NCI-H226 (cell line): ENCODE data around the gene GALNT2.

Experiments used
- DNase-seq: peaks from one replicate; pipeline ENCODE4 v3.0.0-alpha.2; 2015

The GALNT2 gene

DNA sequence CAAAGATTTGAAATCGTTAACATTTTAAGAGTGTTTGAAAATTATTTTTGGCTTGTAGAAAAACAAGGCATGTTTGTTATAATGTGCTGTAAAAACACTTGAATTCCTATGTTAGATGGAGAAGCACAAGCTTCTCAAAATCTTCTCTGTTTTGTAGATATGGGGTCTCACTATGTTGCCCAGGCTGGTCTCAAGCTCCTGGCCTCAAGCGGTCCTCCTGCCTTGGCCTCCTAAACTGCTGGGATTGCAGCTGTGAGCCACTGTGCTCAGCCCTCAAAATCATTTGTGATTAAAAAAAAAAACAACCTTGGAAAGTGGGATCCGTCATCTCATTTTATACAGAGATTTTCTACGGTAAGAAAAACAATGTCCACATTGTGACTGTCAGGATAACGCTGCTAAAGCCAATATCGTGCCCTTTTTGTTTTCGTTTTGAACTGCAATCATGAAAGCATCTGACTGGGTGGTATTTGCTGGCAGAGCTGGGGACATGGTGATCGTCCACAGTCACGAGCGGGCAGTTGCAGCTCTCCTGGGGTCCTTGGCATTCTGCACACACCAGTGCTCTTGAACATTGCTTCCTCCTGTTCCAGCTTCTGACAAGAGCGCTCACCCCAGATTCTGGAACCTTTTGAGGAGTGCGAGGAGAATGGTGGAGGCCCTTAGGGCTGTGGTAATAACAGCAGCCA, 246.6 kb downstream of the GALNT2 start:
- DNase-seq: no peak

GRCh38 chr1:230314142-230314470, 247.1 kb downstream of the GALNT2 start:
- no peak for DNase-seq

DNA sequence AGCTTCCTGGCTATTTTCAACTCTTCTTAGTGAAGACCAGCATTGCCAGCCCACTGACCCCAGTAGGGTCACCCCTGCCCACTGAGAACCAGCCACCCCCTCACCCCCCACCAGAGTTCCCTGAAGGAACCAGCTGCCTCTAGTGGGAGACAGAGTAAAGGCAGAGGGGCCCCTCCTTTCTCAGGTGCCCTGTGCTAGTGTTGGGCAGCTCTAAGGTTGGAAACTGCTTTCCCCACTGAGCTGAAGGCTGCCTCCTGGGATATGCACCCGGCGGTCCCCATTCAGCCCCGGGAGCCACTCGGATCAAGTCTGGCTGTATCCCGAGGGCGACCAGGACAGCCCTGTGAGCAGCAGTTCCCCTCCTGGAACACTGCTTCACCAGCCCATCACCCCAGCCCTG, 248.1 kb downstream of the GALNT2 start:
- DNase-seq: no peak

GRCh38 chr1:230316864-230317745, 250.1 kb downstream of the GALNT2 start:
- no peak for DNase-seq

DNA sequence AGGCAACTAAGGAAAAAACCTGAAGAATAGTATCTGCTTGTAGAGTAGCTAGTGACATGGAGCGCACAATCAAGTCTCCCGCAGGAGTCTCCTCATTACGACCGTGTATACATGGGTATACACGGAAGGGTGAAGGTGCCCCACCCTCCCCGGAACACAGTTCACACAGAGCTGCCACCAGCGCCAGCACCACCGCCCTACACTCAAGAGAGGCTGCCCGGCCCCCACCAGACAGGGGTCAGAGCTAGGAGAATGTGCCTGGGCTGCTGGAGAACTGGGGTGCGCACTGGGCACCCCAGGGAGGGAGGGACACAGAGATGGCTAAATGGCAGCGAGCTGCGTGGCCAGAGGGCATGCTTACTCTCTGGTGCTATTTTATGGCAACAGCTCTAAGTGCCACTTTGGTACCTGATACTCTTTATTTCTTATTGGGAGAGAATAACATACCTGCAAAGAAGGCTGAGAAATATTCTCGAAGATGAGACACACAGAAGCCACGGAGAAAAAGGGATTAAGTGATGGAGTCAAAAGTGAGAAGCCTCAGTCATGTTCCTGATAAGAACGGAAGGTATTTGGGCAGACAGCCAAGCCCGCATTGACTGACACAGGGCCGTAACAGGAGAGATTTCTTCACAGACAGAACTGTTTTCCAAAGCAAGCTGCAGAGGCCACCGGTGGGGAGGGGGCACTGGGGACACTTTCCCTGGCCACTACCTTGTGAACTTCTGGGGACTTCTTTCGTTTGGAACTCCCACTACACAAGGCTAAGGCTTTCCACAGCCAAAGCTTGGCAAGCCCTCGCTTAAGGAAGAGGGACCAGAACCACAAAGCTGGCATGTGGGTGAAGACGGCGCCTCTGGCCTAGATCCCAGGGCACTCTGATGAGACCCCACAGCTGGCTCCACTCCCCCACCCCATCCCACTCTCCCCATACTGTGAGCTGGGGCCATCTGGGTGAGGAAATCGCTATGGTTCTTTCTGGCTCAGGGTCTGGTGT, 251.1 kb downstream of the GALNT2 start:
- DNase-seq: peak; percentile 28

DNA sequence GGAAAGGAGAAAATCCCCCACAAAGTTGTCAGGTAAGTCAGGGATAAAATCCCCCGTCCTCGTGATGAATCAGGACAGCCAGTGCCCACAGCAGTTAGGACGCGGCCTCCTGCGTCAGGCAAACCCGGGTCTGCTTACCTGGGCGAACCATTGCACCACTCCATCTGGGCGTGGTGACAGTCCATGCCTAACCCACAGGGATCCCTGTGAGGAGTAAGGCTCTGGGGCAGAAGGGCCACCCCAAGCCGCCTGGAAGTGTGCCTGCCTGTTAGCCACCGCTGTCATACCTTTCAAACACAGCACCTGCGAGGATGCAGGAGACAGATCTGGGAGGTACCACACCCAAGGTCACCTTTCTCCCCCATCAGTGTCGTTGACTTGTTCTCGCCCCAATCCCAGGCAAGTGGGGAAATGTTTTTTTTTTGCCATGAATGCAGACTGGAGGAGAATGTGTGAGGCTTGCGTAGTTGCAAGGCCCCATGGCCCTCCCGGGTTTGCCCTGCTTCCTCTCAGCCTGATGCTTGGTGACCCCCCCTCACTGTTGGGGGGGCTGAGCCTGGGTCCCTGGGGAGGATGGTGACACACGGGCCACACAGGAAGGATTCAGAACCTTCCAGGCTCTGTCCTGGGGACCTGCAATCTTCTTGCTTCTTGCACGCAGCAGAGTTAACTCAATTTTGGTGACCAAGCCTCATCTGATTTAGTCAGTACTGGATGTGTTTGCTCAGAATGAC, 252.1 kb downstream of the GALNT2 start:
- DNase-seq: no peak

DNA sequence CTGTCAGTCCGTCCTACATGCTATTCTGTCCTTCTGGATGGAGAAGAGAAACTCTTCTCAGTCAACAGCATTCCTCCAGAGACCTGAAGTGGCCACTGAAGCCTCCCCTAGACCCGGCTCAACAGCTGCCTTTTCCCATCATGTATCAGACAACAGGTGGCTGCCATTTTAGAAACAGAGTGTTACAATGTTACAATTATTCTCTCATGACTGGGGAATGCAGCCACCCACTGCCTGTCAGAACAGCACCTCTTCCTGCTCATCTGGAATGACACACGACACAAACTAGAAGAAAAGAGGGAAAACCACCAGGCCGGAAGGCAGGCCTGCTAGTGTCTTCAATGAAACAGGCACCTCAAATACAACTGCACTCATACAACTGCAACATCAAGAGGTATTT, 253.8 kb downstream of the GALNT2 start:
- no peak for DNase-seq

DNA sequence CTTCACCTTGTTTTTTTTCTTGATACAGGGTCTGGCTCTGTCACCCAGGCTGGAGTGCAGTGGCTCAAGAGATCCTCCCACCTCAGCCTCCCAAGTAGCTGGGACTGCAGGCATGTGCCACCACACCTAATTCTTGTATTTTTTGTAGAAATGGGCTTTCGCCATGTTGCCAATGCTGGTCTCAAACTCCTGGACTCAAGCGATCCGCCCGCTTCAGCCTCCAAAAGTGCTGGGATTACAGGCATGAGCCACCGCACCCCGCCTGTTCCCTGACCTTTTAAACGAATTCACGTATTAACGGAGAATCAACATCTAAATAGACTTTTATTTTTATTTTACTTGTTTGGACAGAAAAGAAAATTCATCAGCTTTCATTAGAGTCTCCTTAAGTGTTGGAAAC, 254.3 kb downstream of the GALNT2 start:
- DNase-seq: no peak

GRCh38 chr1:230321741-230322420, 254.8 kb downstream of the GALNT2 start:
- DNase-seq: no peak

- DNase-seq: no peak
Observed at GRCh38 chr1:230322421-230322756, 255.4 kb downstream of the GALNT2 start.

DNA sequence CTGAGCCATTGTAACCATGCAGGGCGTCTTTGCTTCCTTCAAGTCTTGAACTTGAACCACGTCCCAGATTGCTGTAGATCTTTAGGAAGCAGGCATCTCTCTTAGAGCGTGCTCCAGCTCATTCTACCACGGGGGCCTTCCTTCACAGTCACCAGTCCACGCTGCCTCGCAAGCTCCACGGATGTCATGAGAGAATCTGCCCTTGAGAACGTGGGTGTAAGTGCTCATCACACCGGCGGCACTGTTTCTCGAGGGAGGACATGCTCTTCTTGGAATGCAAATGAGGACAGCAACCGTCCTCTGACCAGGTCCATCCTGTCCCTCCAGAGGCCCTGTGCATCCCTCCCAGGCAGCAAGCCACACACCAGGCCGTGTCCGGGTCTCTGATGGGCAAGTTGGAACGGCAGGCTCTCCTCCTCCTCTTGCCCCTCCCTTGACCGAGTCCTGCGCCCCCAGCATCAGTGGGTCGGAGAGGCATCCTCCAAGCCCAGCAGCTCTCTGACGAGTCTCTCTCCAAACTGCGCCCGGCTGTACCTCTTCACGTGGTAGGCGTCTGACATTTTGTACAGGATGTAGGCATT, 256.0 kb downstream of the GALNT2 start:
- DNase-seq: no peak

- DNase-seq: no peak
Observed at GRCh38 chr1:230323686-230324085, 256.6 kb downstream of the GALNT2 start.

GRCh38 chr1:230326971-230327891, 260.2 kb downstream of the GALNT2 start:
- DNase-seq: no peak

GRCh38 chr1:230327892-230328284, 260.9 kb downstream of the GALNT2 start:
- DNase-seq: no peak

- no peak for DNase-seq
Observed at GRCh38 chr1:230328342-230329015, 261.4 kb downstream of the GALNT2 start.

DNA sequence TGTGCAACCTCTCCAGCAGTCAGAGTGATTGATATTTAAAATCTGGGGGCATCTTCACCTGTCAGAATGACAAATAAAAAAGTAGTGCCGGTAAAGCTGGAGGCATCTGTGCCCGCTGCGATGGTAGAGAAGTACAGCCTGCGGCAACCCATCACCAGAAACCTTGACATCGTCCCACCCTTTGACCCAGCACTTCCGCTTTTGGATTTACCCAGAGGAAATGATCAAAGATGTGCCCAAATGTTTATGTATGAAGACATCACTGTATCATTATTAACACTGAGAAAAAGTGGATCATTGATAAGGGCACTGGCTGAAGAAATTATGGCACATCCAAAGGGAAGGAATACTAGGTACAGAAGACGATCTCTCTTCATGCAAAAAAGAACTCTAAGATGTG, 263.1 kb downstream of the GALNT2 start:
- DNase-seq: no peak
